A549 (cell line): ENCODE measurements around the gene TMEM91.

Experiments
- CBX8 ChIP-seq: fragments of 200-600 bp; sonication (generic); IDR thresholded peaks from 2 replicates; pipeline ENCODE4 v1.6.1; 2016
- CHD2 ChIP-seq: fragments of 150-350 bp; IDR thresholded peaks from 2 replicates; pipeline ENCODE4 v1.6.1; 2014; ENCODE audit warnings: low read length; ENCODE audit not compliant: partially characterized antibody
- CTCF ChIP-seq: fragments of >200 bp; sonication (Bioruptor Twin); formaldehyde crosslinking; IDR thresholded peaks from 3 replicates; pipeline ENCODE4 v1.5.1; 2016
- HDAC2 ChIP-seq: fragments of 200-600 bp; sonication (generic); IDR thresholded peaks from 2 replicates; pipeline ENCODE4 v1.6.1; 2016
- MAFK ChIP-seq: fragments of 450-650 bp; IDR thresholded peaks from 2 replicates; pipeline ENCODE4 v1.6.1; 2014; ENCODE audit not compliant: partially characterized antibody
- MAX ChIP-seq: IDR thresholded peaks from 2 replicates; pipeline ENCODE4 v1.6.1; 2012
- MAZ ChIP-seq: fragments of 150-350 bp; IDR thresholded peaks from 2 replicates; pipeline ENCODE4 v1.6.1; 2014; ENCODE audit warnings: antibody characterized with exemption, low read depth, low read length, borderline replicate concordance
- NR3C1 ChIP-seq: fragments of >200 bp; sonication (Bioruptor Twin); formaldehyde crosslinking; IDR thresholded peaks from 3 replicates; pipeline ENCODE4 v1.6.1; 2017
- POLR2A ChIP-seq: IDR thresholded peaks from 2 replicates; pipeline ENCODE4 v1.6.1; 2012; ENCODE audit warnings: mild to moderate bottlenecking, low read length
- REST ChIP-seq: fragments of 200-600 bp; sonication (generic); IDR thresholded peaks from 2 replicates; pipeline ENCODE4 v1.6.1; 2016; ENCODE audit warnings: antibody characterized with exemption, mild to moderate bottlenecking, moderate library complexity
- SMC3 ChIP-seq: fragments of >200 bp; sonication (Bioruptor Twin); formaldehyde crosslinking; IDR thresholded peaks from 3 replicates; pipeline ENCODE4 v1.6.1; 2018; ENCODE audit warnings: inconsistent platforms
- USF2 ChIP-seq: fragments of 450-650 bp; IDR thresholded peaks from 2 replicates; pipeline ENCODE4 v1.6.1; 2014; ENCODE audit warnings: antibody characterized with exemption
- ZC3H11A ChIP-seq: fragments of 450-650 bp; IDR thresholded peaks from 2 replicates; pipeline ENCODE4 v1.6.1; 2014; ENCODE audit warnings: antibody characterized with exemption, mild to moderate bottlenecking
- ZFP36 ChIP-seq: fragments of 450-650 bp; IDR thresholded peaks from 2 replicates; pipeline ENCODE4 v1.6.1; 2014; ENCODE audit warnings: borderline replicate concordance; ENCODE audit not compliant: partially characterized antibody

GRCh38 chr19:41402010-41402409, 25.7 kb downstream of the TMEM91 start:
- TF ChIP-seq MAZ (no peak), MAFK (no peak), CTCF (no peak), MAX (no peak), CBX8 (no peak), HDAC2 (no peak), USF2 (no peak), REST (no peak), ZFP36 (no peak), SMC3 (no peak), POLR2A (no peak), NR3C1 (no peak), ZC3H11A (no peak), CHD2 (no peak)
